ENCODE data around the gene SIRT3. TPM values are rescaled to one million over a fixed set of nuclear protein-coding genes. Genes with fewer than 3 reads are reported as not detected.

The SIRT3 gene
- total and polyA plus RNA-seq, 2 experiments from 2014 or later: 14.9 to 15.5 TPM

GRCh38 chr11:211295-211694 is 24.8 kb downstream of the SIRT3 start:
- Histone ChIP-seq H3K79me2 (ENCODE audit: insufficient read depth) (peaks cover 64% of the 10 kb centered on the region), H3K9me3 (ENCODE audit: low read depth) (no peaks in the 10 kb centered on the region), H3K9me2 (ENCODE audit: insufficient read depth) (no peaks in the 10 kb centered on the region), H3K9ac (peak overlapping the region; percentile 99), H4K20me1 (ENCODE audit: insufficient read depth) (no peaks in the 10 kb centered on the region), H3K27me3 (replicated peaks; ENCODE audit: insufficient read depth) (no peaks in the 10 kb centered on the region), H3K36me3 (ENCODE audit: low read depth) (peaks cover 51% of the 10 kb centered on the region), H3F3A (ENCODE audit: insufficient read depth) (peaks cover 32% of the 10 kb centered on the region), H2AFZ (no peak overlapping the region), H3K27ac (no peak overlapping the region), H3K4me2 (ENCODE audit: unreplicated experiment) (peak overlapping the region; percentile 95), H3K4me3 (0 out of 2 replicates have a peak overlapping the region, but pooled peaks have one; percentile 93), H3K4me1 (ENCODE audit: insufficient read depth) (peaks cover 20% of the 10 kb centered on the region)
- DNase-seq: no peak
- TF ChIP-seq EZH2 (IDR thresholded peaks at IDR 0.05; ENCODE audit: insufficient read depth, poor library complexity, severe bottlenecking): no peak
- TF ChIP-seq EZH2phosphoT487 (IDR thresholded peaks at IDR 0.05; ENCODE audit: insufficient read depth, low read depth): no peak
- in situ Hi-C loops (cut with MboI): no loop called here
- WGBS, 2 experiments (ENCODE audit: low coverage in 1 of 2, low lambda C conversion rate in 2 of 2, missing lambda C conversion rate in 2 of 2): 83 to 86% methylated on average over 5 of the region's 5 CpGs

- H3K4me2 ChIP-seq (ENCODE audit: unreplicated experiment): peak overlapping the region; percentile 95
- H3K36me3 ChIP-seq (ENCODE audit: low read depth): peaks cover 51% of the 10 kb centered on the region
- peak overlapping the region; percentile 93 for H3K4me3 ChIP-seq
- H3K27ac ChIP-seq: peak overlapping the region; percentile 99
- in situ Hi-C loops (cut with MboI): no loop called here
- peak overlapping the region; percentile 99 for H3K9ac ChIP-seq
- no peak for DNase-seq
- no peaks in the 10 kb centered on the region for H3K9me3 ChIP-seq (ENCODE audit: low read depth)
- no peak overlapping the region for H2AFZ ChIP-seq
- H3F3A ChIP-seq (ENCODE audit: insufficient read depth): peaks cover 27% of the 10 kb centered on the region
- H3K9me2 ChIP-seq (ENCODE audit: insufficient read depth): no peaks in the 10 kb centered on the region
- H3K27me3 ChIP-seq (replicated peaks; ENCODE audit: insufficient read depth): no peaks in the 10 kb centered on the region
- no peaks in the 10 kb centered on the region for H4K20me1 ChIP-seq (ENCODE audit: insufficient read depth)
- H3K4me1 ChIP-seq (ENCODE audit: insufficient read depth): peaks cover 25% of the 10 kb centered on the region
- WGBS, 2 experiments (ENCODE audit: low coverage in 1 of 2, low lambda C conversion rate in 2 of 2, missing lambda C conversion rate in 2 of 2): 92 to 93% methylated on average over 5 of the region's 5 CpGs
- peaks cover 69% of the 10 kb centered on the region for H3K79me2 ChIP-seq (ENCODE audit: insufficient read depth)
- TF ChIP-seq EZH2phosphoT487 (IDR thresholded peaks at IDR 0.05; ENCODE audit: insufficient read depth, low read depth) (no peak), EZH2 (IDR thresholded peaks at IDR 0.05; ENCODE audit: insufficient read depth, poor library complexity, severe bottlenecking) (no peak)
Measured at GRCh38 chr11:210803-211180, 25.4 kb downstream of the SIRT3 start.

DNA sequence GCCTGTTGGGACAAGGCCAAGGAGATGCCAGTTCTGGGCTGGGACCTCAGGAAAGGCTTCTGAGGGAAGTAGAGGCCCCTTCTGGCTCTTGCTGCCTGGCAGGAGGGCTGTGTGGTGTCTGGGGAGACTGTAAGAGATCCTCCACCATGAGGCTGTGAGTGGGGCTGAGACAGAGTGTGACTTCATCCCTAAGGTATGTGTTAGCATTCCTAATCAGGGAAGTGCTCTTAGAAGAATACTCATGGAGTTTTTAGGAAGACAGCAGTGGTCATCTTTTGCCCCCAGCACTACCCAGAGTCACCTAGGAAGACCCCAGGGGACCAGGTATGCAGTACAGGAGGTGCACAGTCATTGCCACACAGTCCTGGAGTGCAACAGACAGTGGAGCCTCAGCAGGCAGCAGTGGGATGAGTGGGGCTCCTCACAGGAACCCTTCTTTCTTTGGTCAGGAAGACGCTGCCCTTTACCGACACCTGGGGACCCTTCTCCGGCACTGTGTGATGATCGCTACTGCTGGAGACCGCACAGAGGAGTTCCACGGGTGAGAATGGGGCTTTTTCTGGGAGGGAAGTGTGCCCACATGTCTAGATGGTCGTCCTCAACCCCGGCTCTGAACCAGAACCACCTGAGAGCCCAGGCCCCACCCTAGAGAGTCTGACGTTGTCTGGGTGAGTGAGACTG is 25.9 kb downstream of the SIRT3 start:
- Histone ChIP-seq H3K9me2 (ENCODE audit: insufficient read depth) (no peaks in the 10 kb centered on the region), H3K9me3 (ENCODE audit: low read depth) (no peaks in the 10 kb centered on the region), H4K20me1 (ENCODE audit: insufficient read depth) (no peaks in the 10 kb centered on the region), H3K27ac (peak overlapping the region; percentile 99), H3K36me3 (ENCODE audit: low read depth) (peaks cover 50% of the 10 kb centered on the region), H3K4me1 (ENCODE audit: insufficient read depth) (peaks cover 30% of the 10 kb centered on the region), H3K4me3 (peak overlapping the region; percentile 93), H3K27me3 (replicated peaks; ENCODE audit: insufficient read depth) (no peaks in the 10 kb centered on the region), H3F3A (ENCODE audit: insufficient read depth) (peaks cover 22% of the 10 kb centered on the region), H3K9ac (peak overlapping the region; percentile 99), H2AFZ (no peak overlapping the region), H3K79me2 (ENCODE audit: insufficient read depth) (peaks cover 74% of the 10 kb centered on the region), H3K4me2 (ENCODE audit: unreplicated experiment) (peak overlapping the region; percentile 95)
- WGBS, 2 experiments (ENCODE audit: low coverage in 1 of 2, low lambda C conversion rate in 2 of 2, missing lambda C conversion rate in 2 of 2): 48 to 58% methylated on average over 9 of the region's 9 CpGs
- in situ Hi-C loops (cut with MboI): no loop called here
- no peak for TF ChIP-seq EZH2phosphoT487 (IDR thresholded peaks at IDR 0.05; ENCODE audit: insufficient read depth, low read depth)
- DNase-seq: peak; percentile 92

DNA sequence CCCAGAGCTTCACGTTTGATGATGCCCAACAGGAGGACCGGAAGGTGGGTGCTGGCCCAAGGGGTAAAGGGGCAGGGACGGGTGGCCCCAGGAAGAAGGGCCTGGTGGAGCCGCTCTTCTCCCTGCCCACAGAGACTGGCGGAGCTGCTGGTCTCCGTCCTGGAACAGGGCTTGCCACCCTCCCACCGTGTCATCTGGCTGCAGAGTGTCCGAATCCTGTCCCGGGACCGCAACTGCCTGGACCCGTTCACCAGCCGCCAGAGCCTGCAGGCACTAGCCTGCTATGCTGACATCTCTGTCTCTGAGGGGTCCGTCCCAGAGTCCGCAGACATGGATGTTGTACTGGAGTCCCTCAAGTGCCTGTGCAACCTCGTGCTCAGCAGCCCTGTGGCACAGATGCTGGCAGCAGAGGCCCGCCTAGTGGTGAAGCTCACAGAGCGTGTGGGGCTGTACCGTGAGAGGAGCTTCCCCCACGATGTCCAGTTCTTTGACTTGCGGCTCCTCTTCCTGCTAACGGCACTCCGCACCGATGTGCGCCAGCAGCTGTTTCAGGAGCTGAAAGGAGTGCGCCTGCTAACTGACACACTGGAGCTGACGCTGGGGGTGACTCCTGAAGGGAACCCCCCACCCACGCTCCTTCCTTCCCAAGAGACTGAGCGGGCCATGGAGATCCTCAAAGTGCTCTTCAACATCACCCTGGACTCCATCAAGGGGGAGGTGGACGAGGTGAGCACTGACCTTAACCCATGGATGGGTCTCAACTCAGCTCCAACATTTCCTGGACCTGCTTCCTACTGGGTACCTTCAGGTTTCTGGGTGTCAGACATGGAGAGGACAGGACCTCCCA is 26.6 kb downstream of the SIRT3 start:
- H3K36me3 ChIP-seq (ENCODE audit: low read depth): peaks cover 48% of the 10 kb centered on the region
- no peaks in the 10 kb centered on the region for H3K9me3 ChIP-seq (ENCODE audit: low read depth)
- H3K9ac ChIP-seq: peak overlapping the region; percentile 99
- no peak overlapping the region for H2AFZ ChIP-seq
- no peak for TF ChIP-seq EZH2phosphoT487 (IDR thresholded peaks at IDR 0.05; ENCODE audit: insufficient read depth, low read depth)
- TF ChIP-seq EZH2 (IDR thresholded peaks at IDR 0.05; ENCODE audit: insufficient read depth, poor library complexity, severe bottlenecking): no peak
- H3K9me2 ChIP-seq (ENCODE audit: insufficient read depth): no peaks in the 10 kb centered on the region
- peak overlapping the region; percentile 95 for H3K4me2 ChIP-seq (ENCODE audit: unreplicated experiment)
- DNase-seq: peak; percentile 78
- peak overlapping the region; percentile 93 for H3K4me3 ChIP-seq
- peak overlapping the region; percentile 99 for H3K27ac ChIP-seq
- H3K4me1 ChIP-seq (ENCODE audit: insufficient read depth): peaks cover 34% of the 10 kb centered on the region
- peaks cover 82% of the 10 kb centered on the region for H3K79me2 ChIP-seq (ENCODE audit: insufficient read depth)
- WGBS, 2 experiments (ENCODE audit: low coverage in 1 of 2, low lambda C conversion rate in 2 of 2, missing lambda C conversion rate in 2 of 2): 23 to 25% methylated on average over 29 of the region's 29 CpGs
- H3K27me3 ChIP-seq (replicated peaks; ENCODE audit: insufficient read depth): no peaks in the 10 kb centered on the region
- in situ Hi-C loops (cut with MboI): no loop called here
- H3F3A ChIP-seq (ENCODE audit: insufficient read depth): peaks cover 21% of the 10 kb centered on the region
- no peaks in the 10 kb centered on the region for H4K20me1 ChIP-seq (ENCODE audit: insufficient read depth)

Data from GM23248 (cell line).